Measurements from ENCODE around the gene HPF1. TPM values are rescaled to one million over a fixed set of nuclear protein-coding genes. Genes with fewer than 3 reads are reported as not detected.
"Not testable (repeated sequence)": the region's sequence is repeated elsewhere in the genome, so short reads cannot be mapped to it uniquely, and the experiment has no call there.

HPF1 gene
- 24.9 and 25.5 TPM in 2 replicates for total RNA-seq (2014; rRNA removed; shearing (Covaris generic))
- 19.6 and 32.9 TPM in 2 replicates for polyA plus RNA-seq (2014; cell fraction: nucleus; rRNA removed)

DNA sequence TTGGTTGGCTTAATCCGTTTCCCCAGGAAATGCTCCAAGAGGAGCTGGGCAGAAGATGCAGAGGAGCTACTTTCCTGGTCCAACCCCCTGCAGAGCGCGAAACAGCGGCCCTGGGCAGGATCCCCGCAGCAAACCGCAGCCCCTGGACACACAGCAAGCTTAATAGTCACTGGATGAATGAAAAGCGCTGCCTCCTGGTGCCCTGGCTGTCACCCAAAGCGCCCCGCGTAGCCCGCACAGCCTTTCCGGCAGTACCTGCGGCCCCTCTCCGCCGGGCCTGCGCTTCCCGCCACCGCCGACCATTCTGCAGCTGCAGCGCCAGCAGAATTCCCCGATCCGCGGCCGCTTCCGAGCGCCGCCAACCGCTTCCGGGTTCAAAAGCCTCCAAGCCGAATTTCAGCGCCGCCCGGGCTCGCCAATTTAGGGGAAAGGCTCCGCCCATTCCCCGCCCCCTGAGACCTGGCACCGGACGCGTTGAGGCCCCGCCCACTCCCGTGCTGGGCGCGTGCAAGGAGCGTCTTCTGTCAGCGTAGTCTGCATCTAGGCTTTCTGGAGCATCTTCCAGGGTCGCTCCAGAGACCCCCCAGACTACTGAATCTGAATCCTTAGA, at the start of gene HPF1:
Gene HPF1, minus strand, starts transcription at position 370 of the 610 bp plus-strand sequence. Its CDS starts 67 bp downstream, at position 303.
- DNase-seq (ENCODE audit: extremely low read depth, low read depth) = peak; percentile 81

DNA sequence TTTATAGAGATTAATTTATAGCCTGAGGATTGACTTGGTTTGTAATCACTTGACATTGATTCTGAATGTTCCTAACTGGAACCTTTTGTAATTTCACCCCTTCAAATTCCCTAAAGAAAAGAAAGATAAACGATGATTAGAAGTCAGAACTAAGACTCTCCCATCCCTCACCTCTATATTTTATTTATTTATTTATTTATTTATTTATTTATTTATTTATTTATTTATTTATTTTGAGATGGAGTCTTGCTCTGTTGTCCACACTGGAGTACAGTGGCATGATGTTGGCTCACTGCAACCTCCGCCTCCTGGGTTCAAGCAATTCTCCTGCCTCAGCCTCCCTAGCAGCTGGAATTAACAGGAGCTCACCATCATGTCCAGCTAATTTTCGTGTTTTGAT, 49.0 kb upstream of the HPF1 start:
- not testable (repeated sequence) for DNase-seq (ENCODE audit: extremely low read depth, low read depth)

DNA sequence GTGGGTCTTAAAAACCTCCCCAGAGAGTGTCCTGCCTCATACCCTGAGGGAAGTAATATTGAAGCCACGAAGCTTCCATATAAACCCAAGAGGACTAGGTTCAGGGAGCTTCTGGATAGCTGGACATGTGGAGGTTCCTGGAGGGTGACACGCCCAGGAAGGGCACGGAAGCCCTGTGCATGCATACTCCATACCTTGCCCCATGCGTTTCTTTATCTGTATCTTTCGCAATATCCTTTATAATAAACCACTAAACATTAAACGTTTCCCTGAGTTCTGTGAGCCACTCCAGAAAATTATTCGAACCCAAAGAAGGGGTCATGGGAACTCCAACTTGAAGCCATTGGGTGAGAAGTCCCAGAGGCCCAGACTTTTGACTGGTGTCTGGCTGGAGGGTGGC, 45.7 kb upstream of the HPF1 start:
- DNase-seq (ENCODE audit: extremely low read depth, low read depth) = no peak

DNA sequence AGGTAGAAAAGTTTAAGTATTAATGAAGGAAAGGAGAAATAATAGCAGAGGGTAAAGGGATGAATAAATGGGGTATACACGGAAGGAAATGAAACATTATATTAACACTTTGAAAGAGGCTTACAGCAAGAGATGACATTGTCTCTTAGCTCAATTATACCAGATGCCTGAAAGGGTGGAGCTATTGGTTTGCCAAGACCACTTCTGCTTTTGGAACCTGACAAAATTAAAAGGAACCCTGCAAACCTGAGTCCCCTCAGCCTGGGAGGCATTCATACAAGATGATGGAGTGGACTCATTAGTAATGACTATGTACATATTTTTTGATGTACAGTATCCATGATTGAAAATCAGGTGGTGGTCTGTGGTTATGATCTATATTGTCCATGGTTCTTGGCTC, 45.1 kb upstream of the HPF1 start:
- DNase-seq (ENCODE audit: extremely low read depth, low read depth) = no peak

DNA sequence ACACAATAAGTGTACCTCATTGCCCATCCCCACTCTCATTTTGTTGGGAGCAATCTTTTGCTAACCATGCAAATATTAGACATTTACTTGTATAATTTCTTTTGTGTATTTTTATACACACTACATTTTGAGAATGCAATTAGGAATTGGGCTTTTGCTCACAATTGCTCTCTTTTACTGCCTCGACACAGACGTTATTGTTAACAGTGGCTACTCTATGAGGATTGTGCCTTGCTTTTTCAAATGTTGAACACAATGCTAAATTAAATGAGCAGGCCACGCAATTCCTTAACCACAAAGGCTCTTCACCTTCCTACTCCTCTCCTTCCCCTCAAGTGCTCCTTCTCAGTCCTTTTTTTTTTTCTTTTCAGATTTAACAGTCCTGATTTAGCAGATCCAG, 42.8 kb upstream of the HPF1 start:
- DNase-seq (ENCODE audit: extremely low read depth, low read depth) = no peak

DNA sequence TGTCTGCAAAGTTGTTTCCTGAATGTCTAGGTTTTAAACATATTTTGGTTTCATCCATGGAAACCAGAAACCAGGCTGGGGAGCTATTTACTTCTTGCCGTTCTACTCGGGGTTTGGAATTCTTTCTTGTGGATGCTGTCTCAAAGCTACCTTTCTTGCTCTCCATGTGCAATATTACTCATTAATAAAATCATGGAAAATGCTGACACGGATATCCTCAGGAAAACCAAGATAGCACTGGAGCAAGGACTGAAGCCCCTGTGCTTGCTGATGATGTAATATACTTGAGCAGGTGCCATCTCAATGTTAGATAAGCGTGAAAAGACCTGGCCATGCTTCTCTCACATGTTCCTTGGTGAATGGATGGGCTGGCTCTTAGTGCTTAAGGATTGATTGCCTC, 41.5 kb upstream of the HPF1 start:
- no peak for DNase-seq (ENCODE audit: extremely low read depth, low read depth)

DNA sequence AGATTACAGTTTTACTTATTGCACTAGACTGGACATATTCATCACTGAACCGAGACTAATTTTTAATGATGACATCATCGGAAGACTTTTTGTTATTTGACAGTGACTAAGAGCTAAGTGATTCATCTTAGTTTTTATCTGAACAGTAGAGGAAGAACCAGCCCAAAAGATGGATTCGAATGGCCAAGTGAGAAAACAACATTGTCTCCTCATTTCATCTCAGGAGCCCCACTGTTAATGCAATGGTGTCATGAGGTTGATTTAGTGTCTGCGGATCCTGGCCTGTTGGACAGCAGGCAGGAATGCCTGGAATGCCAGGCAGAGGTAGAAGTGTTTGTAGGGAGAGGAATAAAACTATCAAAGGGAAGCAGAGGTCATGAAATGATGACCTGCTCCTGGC, 37.8 kb upstream of the HPF1 start:
- DNase-seq (ENCODE audit: extremely low read depth, low read depth) = no peak

DNA sequence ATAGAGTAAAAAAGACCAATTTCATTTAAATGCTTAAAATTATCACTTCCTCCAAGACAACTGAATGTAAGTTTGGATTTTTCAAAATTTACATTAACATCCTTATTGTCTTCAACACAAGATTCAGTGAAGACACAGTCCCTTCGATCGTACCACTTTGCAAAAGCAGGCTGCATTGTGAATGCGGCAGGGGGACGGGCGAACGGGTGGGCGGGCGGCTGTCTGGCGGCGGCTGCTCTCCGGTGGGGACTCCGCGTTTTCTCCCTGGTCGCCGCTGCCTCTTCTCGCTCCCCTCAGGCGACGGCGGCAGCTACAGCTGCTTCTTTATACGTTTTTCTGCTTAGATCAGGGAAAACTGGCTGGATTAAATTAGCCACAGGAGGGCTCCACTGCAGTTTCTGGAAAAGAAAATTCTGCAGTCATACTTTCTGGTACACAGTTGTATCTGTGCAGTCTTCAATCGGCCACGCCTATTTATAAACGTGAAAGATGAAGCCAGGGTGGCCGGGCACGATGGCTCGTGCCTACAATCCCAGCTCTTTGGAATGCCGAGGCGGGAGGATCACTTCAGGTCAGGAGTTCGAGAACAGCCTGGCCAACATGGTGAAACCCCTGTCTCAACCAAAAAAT, 33.9 kb upstream of the HPF1 start:
- DNase-seq (ENCODE audit: extremely low read depth, low read depth) = peak; percentile 64

DNA sequence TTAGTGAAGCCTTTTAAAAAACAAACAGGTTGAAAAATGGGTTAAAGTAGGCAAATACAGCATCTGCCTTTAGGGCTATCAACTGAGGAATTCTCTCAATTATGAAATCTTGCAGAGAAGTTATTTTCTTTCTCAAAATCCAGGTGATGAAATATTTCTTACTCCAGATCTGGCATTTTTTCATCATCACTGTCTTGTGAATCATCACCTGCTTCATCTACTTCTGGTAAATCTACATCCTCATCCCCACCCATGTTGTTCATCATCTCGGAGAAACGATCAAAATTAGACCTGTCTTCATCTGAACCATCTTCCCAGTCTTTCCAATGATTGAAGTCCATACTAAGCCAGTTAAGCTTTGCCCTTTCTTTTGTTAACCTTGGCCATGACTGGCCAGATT, 33.3 kb upstream of the HPF1 start:
- DNase-seq (ENCODE audit: extremely low read depth, low read depth) = no peak

DNA sequence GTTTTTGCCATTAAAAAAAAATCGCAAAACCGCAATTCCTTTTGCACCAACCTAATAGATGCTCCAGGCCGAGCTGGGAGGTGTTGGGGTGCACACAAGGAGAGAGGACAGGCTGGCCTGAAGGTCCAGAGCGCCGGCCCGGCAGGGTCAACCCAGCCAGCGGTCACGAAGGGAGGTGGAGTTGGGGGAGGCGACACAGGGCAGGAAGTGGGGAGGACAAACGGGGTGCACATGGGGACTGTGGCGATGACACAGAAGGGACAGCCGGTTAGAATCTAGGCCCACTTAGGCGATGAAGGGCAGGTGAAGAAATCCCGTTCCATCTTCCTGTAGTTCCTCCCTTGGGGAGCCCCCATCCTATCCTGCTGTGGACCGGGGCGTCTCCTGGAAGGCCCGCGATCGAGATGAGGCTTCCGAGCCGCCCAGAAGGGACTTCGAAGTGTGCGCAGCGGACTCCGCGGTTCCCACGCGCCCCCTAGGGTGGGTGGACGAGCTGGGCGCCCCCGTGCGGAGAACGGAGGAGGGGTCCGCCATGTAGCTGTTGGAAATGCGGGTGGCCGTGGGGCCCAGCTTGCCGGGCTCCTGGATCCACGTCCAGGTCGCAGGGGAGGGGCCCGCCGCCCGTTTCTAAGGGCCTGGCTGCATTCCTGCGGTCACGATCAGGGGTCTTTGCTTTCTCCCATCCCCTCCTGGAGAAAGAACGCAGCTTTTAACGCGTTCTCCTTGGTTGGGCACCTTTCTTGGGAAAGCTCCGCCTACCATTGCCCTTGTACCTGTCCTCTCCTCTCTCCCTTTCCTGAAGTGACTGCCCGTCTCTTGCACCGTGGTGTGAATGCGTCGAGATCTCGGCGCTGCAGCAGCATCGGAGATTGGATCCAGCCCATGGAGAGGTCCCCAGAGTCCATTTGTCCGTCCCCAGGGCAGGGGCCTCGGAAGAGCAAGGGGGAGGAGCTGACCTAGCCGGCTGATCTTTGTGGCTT, 17.0 kb upstream of the HPF1 start:
- no peak for DNase-seq (ENCODE audit: extremely low read depth, low read depth)

DNA sequence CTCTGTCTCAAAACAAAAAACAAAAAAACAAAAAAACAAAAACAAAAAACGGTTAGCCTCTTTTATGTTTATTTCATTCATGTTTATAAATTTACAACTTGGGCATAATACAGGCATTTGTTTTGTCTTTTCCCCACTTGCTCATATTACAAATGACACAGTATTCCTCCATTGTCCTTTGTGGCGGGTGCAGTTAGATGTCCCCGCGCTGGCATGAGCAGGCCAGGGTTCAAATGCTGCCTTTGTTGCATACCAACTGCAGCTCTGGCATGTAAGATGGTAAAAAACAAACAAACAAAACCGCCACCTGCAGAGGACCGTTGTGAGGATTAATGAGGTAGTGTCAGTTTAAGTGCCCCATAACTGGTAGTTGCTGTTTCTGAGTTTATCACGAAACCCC, 16.1 kb upstream of the HPF1 start:
- DNase-seq (ENCODE audit: extremely low read depth, low read depth) = no peak

DNA sequence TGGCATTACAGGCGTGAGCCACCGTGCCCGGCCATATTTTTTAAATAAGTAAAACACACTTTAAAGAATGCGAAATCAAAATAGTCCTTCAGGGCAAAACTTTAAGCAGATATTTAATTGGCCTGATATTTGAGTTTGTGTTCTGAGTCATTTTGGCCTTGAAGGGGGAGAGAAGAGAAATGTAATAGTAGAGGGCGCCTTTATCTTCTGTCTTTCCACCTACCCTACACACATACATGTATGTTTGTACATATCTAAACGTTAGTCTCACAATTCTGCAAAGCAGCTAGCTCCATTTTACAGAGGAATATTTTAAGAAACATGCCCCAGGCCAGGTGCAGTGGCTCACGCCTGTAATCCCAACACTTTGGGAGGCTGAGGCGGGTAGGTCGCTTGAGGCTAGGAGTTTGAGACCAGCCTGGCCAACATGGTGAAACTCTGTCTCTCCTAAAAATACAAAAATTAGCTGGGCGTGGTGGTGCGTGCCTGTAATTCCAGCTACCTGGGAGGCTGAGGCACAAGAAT, 13.9 kb upstream of the HPF1 start:
- DNase-seq (ENCODE audit: extremely low read depth, low read depth) = not testable (repeated sequence)

DNA sequence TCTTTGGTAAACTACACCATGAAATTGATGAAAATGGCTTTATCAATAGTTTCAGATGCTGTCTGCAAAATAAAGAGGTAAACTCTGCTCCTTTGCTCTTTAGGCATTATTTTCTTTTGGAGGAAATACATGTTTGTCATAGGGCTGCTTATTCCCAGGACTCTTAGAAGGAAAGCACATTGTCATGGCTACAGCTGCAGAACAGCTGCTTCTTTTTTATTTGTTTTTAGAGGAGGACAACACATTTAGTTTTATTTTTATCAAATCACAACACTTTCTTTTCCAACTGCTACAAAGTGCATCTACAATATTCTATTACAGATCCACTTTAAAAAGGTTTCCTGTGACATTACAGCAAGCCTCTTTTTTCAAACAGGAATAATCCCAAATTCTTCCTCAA, 12.7 kb upstream of the HPF1 start:
- no peak for DNase-seq (ENCODE audit: extremely low read depth, low read depth)

DNA sequence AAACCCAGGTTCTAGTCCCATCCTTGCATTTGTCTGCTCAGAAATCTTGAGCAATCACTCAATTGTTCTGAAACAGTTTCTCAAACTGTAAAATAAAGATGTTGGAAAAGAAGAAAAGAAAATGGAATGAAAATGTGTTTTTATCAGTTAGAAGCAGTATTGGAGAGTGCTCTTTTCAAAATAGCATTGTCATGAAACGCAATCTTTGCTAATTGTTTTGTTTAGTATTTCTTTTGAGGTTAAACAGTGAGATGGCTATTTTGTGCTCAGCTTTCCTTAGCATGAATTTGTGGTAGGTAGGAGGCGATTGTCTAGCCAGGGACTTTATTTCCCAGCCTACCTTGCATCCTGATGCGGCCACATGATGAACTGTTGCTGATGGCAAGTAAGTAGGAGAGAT, 10.6 kb upstream of the HPF1 start:
- no peak for DNase-seq (ENCODE audit: extremely low read depth, low read depth)

DNA sequence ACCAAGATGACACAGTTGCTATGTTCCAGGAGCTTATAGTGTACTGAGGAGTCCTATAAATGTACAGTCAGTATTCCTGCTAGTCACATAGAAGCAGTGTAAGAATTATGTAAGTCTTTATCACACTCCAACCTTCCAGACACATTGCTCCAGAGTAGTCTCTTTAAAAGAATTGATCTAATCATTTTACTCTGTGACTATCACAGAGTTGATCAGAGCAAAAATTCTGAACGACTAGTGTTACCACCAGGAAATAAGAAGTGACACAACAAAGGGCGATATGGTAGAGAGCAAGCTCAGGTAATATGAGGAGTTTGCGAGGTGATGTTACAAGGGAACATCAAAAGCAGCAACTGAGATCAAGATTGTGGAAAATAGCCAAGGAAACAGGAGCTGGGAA, 9.0 kb upstream of the HPF1 start:
- no peak for DNase-seq (ENCODE audit: extremely low read depth, low read depth)

DNA sequence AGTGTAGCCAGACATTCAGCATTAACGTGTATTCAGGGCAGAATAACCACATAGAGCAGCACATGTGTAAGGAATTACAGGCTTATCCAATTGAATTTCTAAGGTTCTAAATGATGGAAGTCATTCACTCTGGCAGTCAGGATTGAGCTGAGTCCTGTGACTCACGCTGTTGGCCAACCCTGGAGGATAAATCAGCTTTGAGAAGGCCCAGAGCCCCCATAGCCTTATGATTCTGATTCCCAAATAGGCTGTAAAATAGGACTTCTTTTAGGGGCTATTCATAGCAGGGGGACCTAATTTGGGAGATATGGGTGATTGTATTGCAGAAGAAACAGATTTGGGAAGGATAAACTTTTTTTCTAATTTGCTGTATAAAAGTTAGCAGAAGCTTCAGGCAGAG, 8.1 kb upstream of the HPF1 start:
- no peak for DNase-seq (ENCODE audit: extremely low read depth, low read depth)

DNA sequence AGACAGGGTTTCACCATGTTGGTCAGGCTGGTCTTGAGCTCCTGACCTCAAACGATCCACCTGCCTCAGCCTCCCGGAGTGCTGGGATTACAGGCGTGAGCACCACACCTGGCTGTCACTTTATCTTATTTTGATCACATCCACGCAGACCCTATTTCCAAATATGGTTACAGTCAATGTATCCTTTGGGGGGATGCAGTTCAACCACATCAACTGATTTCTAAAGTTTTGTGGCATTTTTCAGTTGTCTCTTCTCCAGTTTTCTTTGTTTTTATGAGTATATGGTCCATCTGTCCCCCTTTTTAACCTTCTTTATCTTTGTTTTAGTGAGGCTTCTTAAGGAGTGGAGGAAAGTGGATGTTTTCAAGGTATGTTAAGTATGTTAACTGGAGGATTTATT, 4.1 kb upstream of the HPF1 start:
- no peak for DNase-seq (ENCODE audit: extremely low read depth, low read depth)

DNA sequence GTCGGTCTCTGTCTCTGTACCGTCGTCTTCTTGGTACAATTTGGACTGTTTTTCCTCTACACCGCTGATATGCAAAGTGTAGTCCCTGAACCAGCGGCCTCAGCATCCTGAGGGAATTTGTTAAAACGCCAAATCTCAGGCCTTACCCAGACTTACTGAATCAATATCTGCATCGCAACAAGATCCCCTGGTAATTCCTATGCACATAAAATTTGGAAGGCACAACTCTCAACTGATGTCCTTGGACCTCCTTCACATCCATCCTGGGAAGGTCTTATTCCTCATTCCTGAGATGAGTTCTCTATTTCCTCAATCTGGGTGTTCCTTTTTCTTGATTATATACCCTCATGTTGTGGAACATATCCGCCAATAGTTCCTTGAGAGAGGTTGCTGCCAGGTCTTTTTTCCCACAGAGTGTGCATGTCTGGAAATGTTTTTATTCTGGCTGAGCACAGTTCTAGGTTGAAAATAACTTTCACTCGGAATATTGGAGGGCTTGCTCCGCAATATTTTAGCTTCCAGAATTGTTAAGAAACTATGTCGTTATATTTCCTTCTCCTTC, 738 bp upstream of the HPF1 start:
- no peak for DNase-seq (ENCODE audit: extremely low read depth, low read depth)

DNA sequence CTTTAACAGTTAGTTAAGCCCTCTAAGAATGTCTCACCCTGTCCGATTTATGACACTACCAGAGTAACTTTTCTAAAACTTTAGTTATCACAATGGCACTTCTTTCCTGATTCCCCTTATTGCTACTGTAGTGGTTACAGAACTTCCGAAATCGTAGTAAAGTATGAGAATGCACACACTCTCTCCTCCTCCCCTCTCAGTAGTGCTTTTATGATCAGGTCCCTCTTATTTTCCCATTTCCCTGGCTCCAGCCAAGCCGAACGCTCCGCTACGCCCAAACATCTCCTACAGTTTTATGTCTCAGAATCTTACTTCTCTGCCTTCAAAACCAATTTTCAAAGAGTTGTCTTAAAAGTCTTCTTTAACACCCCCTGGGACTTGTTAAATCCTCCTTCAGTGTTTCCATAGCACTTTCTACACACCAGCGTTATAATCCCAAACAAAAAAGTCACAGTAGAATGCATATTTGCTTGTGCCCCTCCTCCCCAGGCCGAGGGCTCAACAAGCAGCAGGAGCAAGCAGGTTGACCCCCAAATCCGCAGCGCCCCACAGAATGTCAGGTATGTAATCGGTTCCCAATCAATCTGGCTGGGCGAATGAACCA, 671 bp downstream of the HPF1 start:
- DNase-seq (ENCODE audit: extremely low read depth, low read depth) = no peak

DNA sequence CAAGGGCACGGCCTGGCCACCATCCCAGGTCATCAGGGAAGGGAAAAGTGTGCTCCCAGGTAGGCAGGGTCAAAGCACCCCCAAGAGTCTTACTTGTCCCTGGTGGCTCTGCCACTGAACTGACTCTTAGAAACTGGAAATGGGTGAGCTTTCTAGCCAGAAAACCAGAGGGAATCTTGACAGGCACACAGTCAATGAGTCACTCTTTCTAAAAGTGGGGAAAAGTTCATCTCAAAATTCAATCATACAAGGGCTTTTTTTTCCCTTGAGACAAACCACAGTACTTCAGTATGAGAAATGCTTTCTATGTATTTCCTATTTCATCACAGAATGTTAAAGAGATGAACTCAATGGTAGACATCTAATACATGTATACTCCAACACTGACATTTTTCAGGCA, 12.5 kb downstream of the HPF1 start:
- no peak for DNase-seq (ENCODE audit: extremely low read depth, low read depth)

DNA sequence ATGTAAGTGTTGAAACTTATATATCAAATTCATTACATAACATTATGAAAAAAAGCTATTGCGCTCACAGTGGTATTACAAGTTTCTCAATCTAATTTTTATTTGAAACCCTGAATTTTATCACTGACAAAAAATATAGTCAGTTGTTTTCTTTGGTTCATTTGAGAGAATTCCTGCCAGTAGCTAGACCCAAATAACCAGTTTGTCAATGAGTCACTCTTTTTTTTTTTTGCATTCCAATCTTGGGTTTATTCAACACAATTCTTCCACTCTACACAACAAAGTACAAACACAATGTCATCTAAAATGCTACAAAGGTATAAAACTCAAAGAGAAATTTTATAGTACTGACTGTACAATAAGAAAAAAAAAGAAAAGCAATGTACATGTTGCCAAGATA, 13.1 kb downstream of the HPF1 start:
- DNase-seq (ENCODE audit: extremely low read depth, low read depth) = no peak

All from NCI-H460 (cell line).